Measurements from ENCODE around the gene THSD7A. TPM values are rescaled to one million over a fixed set of nuclear protein-coding genes. Genes with fewer than 3 reads are reported as not detected.

The THSD7A gene
- total RNA-seq, 1 experiment from 2014 or later = not detected

DNA sequence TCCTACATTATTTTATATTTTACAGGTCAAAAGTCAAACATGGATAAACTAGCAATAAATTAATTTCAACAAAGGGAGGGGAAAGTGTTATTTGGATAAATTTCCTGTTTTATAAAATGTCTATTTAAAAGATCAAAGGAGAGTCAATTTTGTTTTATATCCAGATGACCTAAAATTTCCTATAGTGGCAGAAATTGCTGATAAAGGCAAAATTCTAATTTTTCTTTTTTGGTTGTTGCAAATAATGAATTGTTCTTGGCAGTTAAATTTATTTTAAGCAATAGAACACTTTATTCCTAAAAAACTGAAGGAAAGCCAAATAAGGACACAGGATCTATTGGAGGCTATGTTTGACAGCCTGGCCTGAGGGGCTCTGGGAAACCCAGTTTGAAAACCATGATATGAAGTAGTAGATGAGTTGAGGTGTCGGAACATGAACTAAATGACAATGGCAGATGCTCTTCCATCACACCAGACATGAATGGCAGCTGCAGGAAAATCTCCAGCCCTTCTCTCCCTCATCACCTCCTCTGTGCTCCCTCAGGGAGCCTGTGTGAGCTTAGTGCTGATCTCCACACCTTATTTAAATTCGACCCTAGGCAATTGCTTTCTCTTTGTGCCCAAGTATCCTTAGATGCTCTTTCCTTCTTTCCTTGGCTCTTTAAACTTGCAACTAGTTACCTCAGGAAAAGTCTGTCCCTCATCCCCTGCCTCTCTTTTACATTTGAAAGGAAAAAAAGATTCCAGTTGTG lies 395.0 kb downstream of the THSD7A start:
- Histone ChIP-seq H3K4me2 (ENCODE audit: low read depth, low read length, poor library complexity, severe bottlenecking) (no peak overlapping the region), H4K20me1 (ENCODE audit: insufficient read depth, low read depth, low read length) (no peaks in the 10 kb centered on the region), H3K36me3 (ENCODE audit: insufficient read depth, low read length) (no peaks in the 10 kb centered on the region), H3K27me3 (ENCODE audit: low read length) (no peaks in the 10 kb centered on the region), H3K9ac (ENCODE audit: low read length) (no peak overlapping the region), H2AFZ (ENCODE audit: low read length) (no peak overlapping the region), H3K4me1 (ENCODE audit: low read length) (no peaks in the 10 kb centered on the region), H3K27ac (ENCODE audit: low read length) (no peak overlapping the region), H3K4me3 (ENCODE audit: low read length) (no peak overlapping the region), H3K9me3 (ENCODE audit: low read length) (no peaks in the 10 kb centered on the region), H3K79me2 (ENCODE audit: low read length) (no peaks in the 10 kb centered on the region), H3K9me2 (replicated peaks; ENCODE audit: insufficient read depth, low read length) (no peaks in the 10 kb centered on the region)
- no peak for DNase-seq

DNA sequence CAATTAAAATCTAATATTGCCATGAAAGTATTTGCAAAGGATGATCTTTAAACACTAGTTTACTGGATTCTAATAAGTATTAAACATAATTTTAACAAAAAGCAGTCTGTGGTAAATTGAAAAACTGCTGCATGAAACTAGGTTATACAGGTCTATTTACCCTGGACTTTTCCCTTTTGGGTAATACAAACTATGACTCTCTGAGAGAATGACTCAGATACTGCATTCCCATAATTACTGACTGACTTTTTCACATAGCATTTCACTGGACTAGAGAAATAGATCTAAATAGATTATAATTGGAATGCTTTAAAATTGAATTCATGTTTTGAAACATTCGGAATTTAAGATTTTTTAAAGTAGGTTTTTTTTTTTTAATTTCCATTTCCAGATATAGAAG lies 395.7 kb downstream of the THSD7A start:
- Histone ChIP-seq H3K9me2 (replicated peaks; ENCODE audit: insufficient read depth, low read length) (no peaks in the 10 kb centered on the region), H3K4me3 (ENCODE audit: low read length) (no peak overlapping the region), H3K9me3 (ENCODE audit: low read length) (no peaks in the 10 kb centered on the region), H3K27ac (ENCODE audit: low read length) (no peak overlapping the region), H4K20me1 (ENCODE audit: insufficient read depth, low read depth, low read length) (no peaks in the 10 kb centered on the region), H3K4me2 (ENCODE audit: low read depth, low read length, poor library complexity, severe bottlenecking) (no peak overlapping the region), H3K9ac (ENCODE audit: low read length) (no peak overlapping the region), H3K4me1 (ENCODE audit: low read length) (no peaks in the 10 kb centered on the region), H2AFZ (ENCODE audit: low read length) (no peak overlapping the region), H3K79me2 (ENCODE audit: low read length) (no peaks in the 10 kb centered on the region), H3K27me3 (ENCODE audit: low read length) (no peaks in the 10 kb centered on the region), H3K36me3 (ENCODE audit: insufficient read depth, low read length) (no peaks in the 10 kb centered on the region)
- DNase-seq = no peak

DNA sequence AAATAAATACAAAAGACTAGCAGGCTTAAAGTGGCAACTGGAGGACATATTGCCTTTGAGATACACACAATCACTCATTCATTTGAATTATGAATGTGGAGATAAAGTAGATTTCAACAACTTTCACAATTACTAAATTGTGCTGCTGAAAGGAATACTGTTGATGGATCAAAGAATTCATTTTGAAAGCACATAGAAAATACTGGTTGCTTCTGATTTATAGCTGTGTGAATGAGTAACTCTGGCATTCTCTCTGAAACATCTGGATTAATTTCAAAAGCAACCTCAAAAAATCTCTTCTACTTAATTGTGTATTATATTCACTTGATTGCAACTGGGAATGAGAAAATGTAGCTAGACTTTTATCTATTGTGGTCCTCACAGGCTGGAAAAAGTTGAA lies 397.6 kb downstream of the THSD7A start:
- no peaks in the 10 kb centered on the region for H3K79me2 ChIP-seq (ENCODE audit: low read length)
- H2AFZ ChIP-seq (ENCODE audit: low read length) = no peak overlapping the region
- H4K20me1 ChIP-seq (ENCODE audit: insufficient read depth, low read depth, low read length) = no peaks in the 10 kb centered on the region
- H3K4me3 ChIP-seq (ENCODE audit: low read length) = no peak overlapping the region
- no peaks in the 10 kb centered on the region for H3K9me2 ChIP-seq (replicated peaks; ENCODE audit: insufficient read depth, low read length)
- H3K27ac ChIP-seq (ENCODE audit: low read length) = no peak overlapping the region
- no peak overlapping the region for H3K9ac ChIP-seq (ENCODE audit: low read length)
- no peaks in the 10 kb centered on the region for H3K27me3 ChIP-seq (ENCODE audit: low read length)
- H3K9me3 ChIP-seq (ENCODE audit: low read length) = no peaks in the 10 kb centered on the region
- peaks cover 5% of the 10 kb centered on the region; the same call in 1 of the 2 replicates for H3K4me1 ChIP-seq (ENCODE audit: low read length)
- H3K4me2 ChIP-seq (ENCODE audit: low read depth, low read length, poor library complexity, severe bottlenecking) = no peak overlapping the region
- no peaks in the 10 kb centered on the region for H3K36me3 ChIP-seq (ENCODE audit: insufficient read depth, low read length)
- DNase-seq = no peak

DNA sequence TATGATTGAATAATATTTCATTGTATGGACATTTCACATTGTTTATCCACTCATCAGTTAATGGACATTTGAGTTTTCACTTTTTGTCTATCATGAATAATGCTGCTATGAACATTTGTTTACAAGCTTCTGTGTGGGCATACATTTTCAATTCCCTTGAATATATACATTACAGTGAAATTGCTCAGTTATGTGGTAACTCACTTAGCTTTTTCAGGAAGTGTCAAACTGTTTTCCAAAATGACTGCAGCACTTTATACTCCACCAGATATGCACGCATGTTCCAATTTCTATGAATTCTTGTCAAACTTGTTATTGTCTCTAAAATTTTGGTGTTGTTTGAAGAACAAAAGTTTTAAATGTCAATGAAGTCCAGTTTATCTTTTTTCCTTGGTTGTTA lies 401.2 kb downstream of the THSD7A start:
- no peaks in the 10 kb centered on the region for H4K20me1 ChIP-seq (ENCODE audit: insufficient read depth, low read depth, low read length)
- no peak overlapping the region for H2AFZ ChIP-seq (ENCODE audit: low read length)
- no peak for DNase-seq
- no peak overlapping the region for H3K9ac ChIP-seq (ENCODE audit: low read length)
- H3K79me2 ChIP-seq (ENCODE audit: low read length) = no peaks in the 10 kb centered on the region
- H3K4me2 ChIP-seq (ENCODE audit: low read depth, low read length, poor library complexity, severe bottlenecking) = no peak overlapping the region
- peaks cover 11% of the 10 kb centered on the region for H3K4me1 ChIP-seq (ENCODE audit: low read length)
- H3K4me3 ChIP-seq (ENCODE audit: low read length) = no peak overlapping the region
- H3K9me3 ChIP-seq (ENCODE audit: low read length) = no peaks in the 10 kb centered on the region
- no peaks in the 10 kb centered on the region for H3K27me3 ChIP-seq (ENCODE audit: low read length)
- no peaks in the 10 kb centered on the region for H3K9me2 ChIP-seq (replicated peaks; ENCODE audit: insufficient read depth, low read length)
- no peak overlapping the region for H3K27ac ChIP-seq (ENCODE audit: low read length)
- H3K36me3 ChIP-seq (ENCODE audit: insufficient read depth, low read length) = no peaks in the 10 kb centered on the region

DNA sequence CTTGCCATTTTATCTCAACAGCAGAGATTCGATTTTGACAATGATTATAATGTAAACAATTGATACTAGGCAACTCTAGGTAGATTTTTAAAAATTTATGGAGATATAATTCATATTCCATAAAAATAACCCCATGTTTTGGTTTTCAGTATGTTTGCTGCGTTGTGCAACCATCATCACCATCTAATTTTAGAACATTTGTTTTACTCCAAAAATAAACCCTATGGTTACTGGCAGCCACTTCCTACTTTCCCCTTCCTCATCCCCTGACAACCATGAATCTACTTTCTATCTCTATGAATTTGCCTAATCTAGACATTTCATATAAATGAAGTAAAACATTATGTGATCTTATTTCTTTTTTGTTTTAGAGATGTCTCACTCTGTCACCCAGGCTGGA lies 401.9 kb downstream of the THSD7A start:
- no peak overlapping the region for H3K4me3 ChIP-seq (ENCODE audit: low read length)
- H3K4me1 ChIP-seq (ENCODE audit: low read length) = peaks cover 11% of the 10 kb centered on the region
- DNase-seq = no peak
- no peaks in the 10 kb centered on the region for H3K79me2 ChIP-seq (ENCODE audit: low read length)
- no peaks in the 10 kb centered on the region for H3K9me3 ChIP-seq (ENCODE audit: low read length)
- no peak overlapping the region for H3K9ac ChIP-seq (ENCODE audit: low read length)
- no peaks in the 10 kb centered on the region for H3K9me2 ChIP-seq (replicated peaks; ENCODE audit: insufficient read depth, low read length)
- H2AFZ ChIP-seq (ENCODE audit: low read length) = no peak overlapping the region
- no peaks in the 10 kb centered on the region for H4K20me1 ChIP-seq (ENCODE audit: insufficient read depth, low read depth, low read length)
- no peaks in the 10 kb centered on the region for H3K27me3 ChIP-seq (ENCODE audit: low read length)
- no peak overlapping the region for H3K27ac ChIP-seq (ENCODE audit: low read length)
- H3K4me2 ChIP-seq (ENCODE audit: low read depth, low read length, poor library complexity, severe bottlenecking) = no peak overlapping the region
- no peaks in the 10 kb centered on the region for H3K36me3 ChIP-seq (ENCODE audit: insufficient read depth, low read length)

DNA sequence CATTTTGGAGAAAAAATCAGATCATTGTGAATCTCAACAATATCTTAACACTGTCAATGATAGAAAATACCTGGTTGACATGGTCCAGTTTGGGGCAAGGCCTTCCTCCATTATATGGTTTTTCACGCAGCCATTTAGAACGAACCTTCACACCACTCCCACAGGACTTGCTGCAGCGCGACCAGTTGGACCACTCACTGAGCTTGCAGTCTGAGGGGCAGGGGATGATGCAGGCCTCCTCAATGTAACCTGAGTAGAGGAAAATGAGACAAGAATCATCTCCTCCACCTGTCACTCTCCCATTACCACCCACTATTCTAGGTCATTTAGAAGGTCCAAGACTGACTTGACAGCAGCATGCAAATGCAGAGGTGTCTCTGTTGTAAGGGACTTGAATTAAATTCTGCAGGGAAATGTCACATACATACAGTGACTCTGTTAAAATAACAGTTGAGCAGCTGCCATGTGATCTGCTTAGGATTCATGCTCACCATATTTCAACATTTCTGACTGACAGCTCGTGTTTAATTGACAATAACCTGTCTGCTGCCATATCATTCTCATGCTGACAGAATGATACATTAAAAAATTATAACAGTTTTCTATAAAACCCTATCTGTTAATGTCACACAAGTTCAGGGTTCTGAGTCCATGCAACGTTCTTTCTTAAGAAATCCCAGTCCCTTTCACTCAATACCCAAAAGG lies 403.0 kb downstream of the THSD7A start:
- H3K9me3 ChIP-seq (ENCODE audit: low read length) = no peaks in the 10 kb centered on the region

DNA sequence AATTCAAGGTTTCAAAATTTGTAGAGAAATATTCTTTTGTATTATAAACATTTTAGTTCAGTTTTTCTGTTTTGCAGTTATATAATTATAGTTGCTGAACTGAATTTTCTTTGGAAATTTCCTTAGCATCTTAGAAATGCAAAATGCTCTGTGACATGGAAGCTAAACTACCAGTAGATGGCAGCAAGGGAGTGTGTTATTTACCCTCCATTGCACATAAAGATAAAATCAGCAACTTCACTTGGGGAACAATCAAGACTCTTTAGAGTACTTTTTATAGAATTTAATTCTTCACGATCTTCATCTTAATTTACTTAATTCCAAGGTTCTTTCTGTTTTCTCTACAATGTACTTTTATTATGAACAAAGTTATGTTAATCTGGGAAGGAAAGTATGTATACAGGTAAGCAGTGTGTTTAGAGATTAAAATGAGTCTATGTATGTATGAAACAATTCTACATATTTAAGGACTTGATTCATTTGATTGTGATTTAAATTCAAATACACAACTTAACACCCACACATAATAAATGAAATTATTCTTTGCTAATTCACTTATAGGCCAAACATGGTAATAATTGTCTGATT lies 404.2 kb downstream of the THSD7A start:
- Histone ChIP-seq H2AFZ (ENCODE audit: low read length) (no peak overlapping the region), H3K9me2 (replicated peaks; ENCODE audit: insufficient read depth, low read length) (no peaks in the 10 kb centered on the region), H3K79me2 (ENCODE audit: low read length) (no peaks in the 10 kb centered on the region)

More for the DNA sequence above, 403.0 kb downstream of the THSD7A start:
- no peaks in the 10 kb centered on the region for H3K36me3 ChIP-seq (ENCODE audit: insufficient read depth, low read length)
- no peak for DNase-seq
- H3K4me2 ChIP-seq (ENCODE audit: low read depth, low read length, poor library complexity, severe bottlenecking) = no peak overlapping the region
- H3K9me2 ChIP-seq (replicated peaks; ENCODE audit: insufficient read depth, low read length) = no peaks in the 10 kb centered on the region
- H4K20me1 ChIP-seq (ENCODE audit: insufficient read depth, low read depth, low read length) = no peaks in the 10 kb centered on the region
- H3K9ac ChIP-seq (ENCODE audit: low read length) = no peak overlapping the region
- H2AFZ ChIP-seq (ENCODE audit: low read length) = no peak overlapping the region
- H3K27me3 ChIP-seq (ENCODE audit: low read length) = no peaks in the 10 kb centered on the region
- no peak overlapping the region for H3K4me3 ChIP-seq (ENCODE audit: low read length)
- peaks cover 11% of the 10 kb centered on the region for H3K4me1 ChIP-seq (ENCODE audit: low read length)
- no peaks in the 10 kb centered on the region for H3K79me2 ChIP-seq (ENCODE audit: low read length)
- H3K27ac ChIP-seq (ENCODE audit: low read length) = no peak overlapping the region

DNA sequence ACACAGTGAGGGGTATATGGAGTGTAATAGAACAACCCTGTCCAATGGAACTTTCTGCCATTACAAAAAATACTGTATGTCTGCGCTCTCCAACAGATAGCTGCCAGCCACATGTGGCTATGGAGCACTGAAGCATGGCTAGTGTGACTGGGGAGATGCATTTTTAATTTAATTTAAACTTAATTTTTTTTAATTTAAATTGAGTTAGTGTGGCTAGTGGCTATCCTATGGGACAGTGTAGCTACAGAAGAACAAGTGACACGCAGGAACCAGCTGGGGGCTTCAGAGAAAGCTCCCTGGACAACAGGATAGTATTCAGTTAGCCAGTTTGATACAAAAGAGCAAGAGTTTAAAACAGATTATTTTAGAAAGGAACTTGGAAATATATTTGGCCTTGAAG lies 408.0 kb downstream of the THSD7A start:
- Histone ChIP-seq H3K9ac (ENCODE audit: low read length) (no peak overlapping the region), H3K27ac (ENCODE audit: low read length) (no peak overlapping the region), H3K4me3 (ENCODE audit: low read length) (no peak overlapping the region), H4K20me1 (ENCODE audit: insufficient read depth, low read depth, low read length) (no peaks in the 10 kb centered on the region), H3K4me1 (ENCODE audit: low read length) (peaks cover 6% of the 10 kb centered on the region), H3K9me3 (ENCODE audit: low read length) (peaks cover 4% of the 10 kb centered on the region; the same call in 1 of the 2 replicates), H3K9me2 (replicated peaks; ENCODE audit: insufficient read depth, low read length) (no peaks in the 10 kb centered on the region), H3K79me2 (ENCODE audit: low read length) (no peaks in the 10 kb centered on the region), H3K27me3 (ENCODE audit: low read length) (no peaks in the 10 kb centered on the region), H3K4me2 (ENCODE audit: low read depth, low read length, poor library complexity, severe bottlenecking) (no peak overlapping the region), H2AFZ (ENCODE audit: low read length) (no peak overlapping the region), H3K36me3 (ENCODE audit: insufficient read depth, low read length) (peaks cover 4% of the 10 kb centered on the region; the same call in 1 of the 2 replicates)
- DNase-seq = no peak

More for the DNA sequence above, 404.2 kb downstream of the THSD7A start:
- Histone ChIP-seq H3K9me3 (ENCODE audit: low read length) (no peaks in the 10 kb centered on the region), H3K4me1 (ENCODE audit: low read length) (peaks cover 11% of the 10 kb centered on the region), H3K4me2 (ENCODE audit: low read depth, low read length, poor library complexity, severe bottlenecking) (no peak overlapping the region), H4K20me1 (ENCODE audit: insufficient read depth, low read depth, low read length) (no peaks in the 10 kb centered on the region), H3K36me3 (ENCODE audit: insufficient read depth, low read length) (no peaks in the 10 kb centered on the region), H3K4me3 (ENCODE audit: low read length) (no peak overlapping the region), H3K27ac (ENCODE audit: low read length) (no peak overlapping the region), H3K27me3 (ENCODE audit: low read length) (no peaks in the 10 kb centered on the region), H3K9ac (ENCODE audit: low read length) (no peak overlapping the region)
- DNase-seq = peak; percentile 82
